SU-DHL-6 (cell line): ENCODE results near the gene MYPOP.

ENCODE experiments used
- H2AFZ ChIP-seq: fragments of 200-600 bp; sonication (generic); 2 replicates; pipeline ENCODE4 v1.6.1; 2014; ENCODE audit warnings: low read depth, mild to moderate bottlenecking, moderate library complexity, mixed read lengths, antibody characterized with exemption, low read length; ENCODE audit not compliant: severe bottlenecking
- H3F3A ChIP-seq: fragments of 200-600 bp; shearing (Covaris generic); 2 replicates; pipeline ENCODE4 v1.6.0; 2016; ENCODE audit warnings: antibody characterized with exemption, mild to moderate bottlenecking; ENCODE audit not compliant: insufficient read depth
- H3K27ac ChIP-seq: fragments of 200-600 bp; sonication (generic); 2 replicates; pipeline ENCODE4 v1.5.1; 2016; ENCODE audit warnings: low read depth, mild to moderate bottlenecking, low read length, moderate library complexity, mixed read lengths
- H3K27me3 ChIP-seq: fragments of 200-600 bp; sonication (generic), shearing (Covaris generic); 2 replicates; pipeline ENCODE4 v1.6.0; 2014; ENCODE audit warnings: mild to moderate bottlenecking, low read length
- H3K36me3 ChIP-seq: fragments of 200-600 bp; sonication (generic); 2 replicates; pipeline ENCODE4 v1.6.1; 2014; ENCODE audit warnings: mild to moderate bottlenecking, low read length, mixed read lengths
- H3K4me2 ChIP-seq: fragments of 300-600, 200-600 bp; shearing (Covaris generic), sonication (generic); 2 replicates; pipeline ENCODE4 v1.6.0; 2014; ENCODE audit warnings: low read length, low read depth, mild to moderate bottlenecking; ENCODE audit not compliant: poor library complexity, severe bottlenecking
- H3K4me3 ChIP-seq: fragments of 200-600 bp; sonication (generic); 2 replicates; pipeline ENCODE4 v1.5.1; 2014; ENCODE audit warnings: antibody characterized with exemption, low read length, mild to moderate bottlenecking, mixed read lengths; ENCODE audit not compliant: insufficient read depth, poor library complexity, severe bottlenecking
- H3K79me2 ChIP-seq: fragments of 200-600 bp; sonication (generic); 2 replicates; pipeline ENCODE4 v1.6.1; 2014; ENCODE audit warnings: mild to moderate bottlenecking, low read length, moderate library complexity; ENCODE audit not compliant: insufficient read depth
- H3K9ac ChIP-seq: fragments of 200-600 bp; sonication (generic); 2 replicates; pipeline ENCODE4 v1.7.0; 2014; ENCODE audit warnings: mild to moderate bottlenecking, low read length
- H3K9me2 ChIP-seq: fragments of 200-600 bp; sonication (generic); replicated peaks from 2 replicates; pipeline ENCODE4 v1.6.1; 2014; ENCODE audit warnings: low read length; ENCODE audit not compliant: insufficient read depth
- H3K9me3 ChIP-seq: fragments of 200-600 bp; sonication (generic); 2 replicates; pipeline ENCODE4 v1.6.1; 2014; ENCODE audit warnings: low read length, mixed read lengths; ENCODE audit not compliant: insufficient read depth
- H4K20me1 ChIP-seq: fragments of 200-600 bp; sonication (generic); 2 replicates; pipeline ENCODE4 v1.6.1; 2014; ENCODE audit warnings: low read depth, mild to moderate bottlenecking, antibody characterized with exemption, low read length, moderate library complexity, mixed read lengths
- CTCF ChIP-seq: fragments of 200-600 bp; sonication (generic); IDR thresholded peaks from one replicate; pipeline ENCODE4 v1.5.1; 2017; ENCODE audit warnings: antibody characterized with exemption, mild to moderate bottlenecking, low read length, moderate library complexity; ENCODE audit not compliant: insufficient read depth, poor library complexity, severe bottlenecking
- EZH2phosphoT487 ChIP-seq: fragments of 200-600 bp; sonication (generic), shearing (Covaris generic); conservative IDR thresholded peaks from 2 replicates; pipeline ENCODE4 v1.6.1; 2018; ENCODE audit warnings: mild to moderate bottlenecking, antibody characterized with exemption, low read length, moderate library complexity, mixed read lengths

Gene MYPOP

GRCh38 chr19:45862271-45862563 is 40.2 kb downstream of the MYPOP start:
- Histone ChIP-seq H3K9me2 (no peaks in the 10 kb centered on the region), H3K4me2 (peak overlapping the region; percentile 74), H3K36me3 (peaks cover 3% of the 10 kb centered on the region; the same call in 1 of the 2 replicates), H3K79me2 (peaks cover 47% of the 10 kb centered on the region), H3F3A (peaks cover 15% of the 10 kb centered on the region), H3K27me3 (no peaks in the 10 kb centered on the region), H3K9ac (peak overlapping the region; percentile 85), H3K4me3 (peak overlapping the region; percentile 92), H3K9me3 (no peaks in the 10 kb centered on the region), H4K20me1 (no peaks in the 10 kb centered on the region), H3K27ac (peak overlapping the region; percentile 69), H2AFZ (peak overlapping the region; percentile 28)
- TF ChIP-seq CTCF (no peak), EZH2phosphoT487 (no peak)

DNA sequence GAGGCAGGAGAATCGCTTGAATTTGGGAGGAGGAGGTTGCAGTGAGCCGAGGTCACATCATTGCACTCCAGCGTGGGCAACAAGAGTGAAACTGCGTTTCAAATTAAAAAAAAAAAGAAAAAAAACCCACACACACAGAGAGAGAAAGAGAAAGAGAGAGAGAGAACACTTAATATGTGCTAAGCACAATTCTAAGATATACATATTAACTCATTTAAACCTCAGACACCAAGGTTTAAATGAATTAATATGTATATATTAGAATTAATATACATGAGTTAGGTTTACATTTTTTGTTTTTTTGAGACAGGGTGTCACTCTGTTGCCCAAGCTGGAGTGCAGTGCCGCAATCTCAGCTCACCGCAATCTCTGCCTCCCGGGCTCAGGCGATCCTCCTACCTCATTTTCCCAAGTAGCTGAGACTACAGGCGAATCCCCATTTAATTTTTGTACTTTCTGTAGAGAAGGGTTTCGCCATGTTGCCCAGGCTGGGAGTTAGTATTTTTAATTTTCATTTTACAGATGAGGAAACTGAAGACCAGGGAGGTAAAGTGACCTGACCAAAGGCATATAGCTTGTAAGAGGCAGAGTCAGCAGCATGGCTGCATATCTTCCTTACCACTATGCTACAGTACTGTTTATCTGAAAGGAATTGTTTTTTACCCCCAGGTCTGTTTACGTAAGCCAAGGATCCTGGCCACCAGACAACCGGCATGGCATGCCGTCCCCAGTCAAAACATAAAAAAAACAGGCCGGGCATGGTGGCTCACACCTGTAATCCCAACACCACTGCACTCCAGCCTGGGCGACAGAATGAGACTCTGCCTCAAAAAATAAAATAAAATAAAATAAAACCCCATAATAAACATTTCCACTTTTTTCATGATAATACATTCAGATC is 41.8 kb downstream of the MYPOP start:
- no peaks in the 10 kb centered on the region for H4K20me1 ChIP-seq
- no peaks in the 10 kb centered on the region for H3K9me3 ChIP-seq
- H3F3A ChIP-seq: peaks cover 18% of the 10 kb centered on the region
- peak overlapping the region; percentile 69; the same call in 1 of the 2 replicates for H3K27ac ChIP-seq
- TF ChIP-seq CTCF: no peak
- H3K9me2 ChIP-seq: no peaks in the 10 kb centered on the region
- no peak overlapping the region for H3K9ac ChIP-seq
- H3K27me3 ChIP-seq: no peaks in the 10 kb centered on the region
- peak overlapping the region; percentile 10 for H3K4me3 ChIP-seq
- H3K36me3 ChIP-seq: peaks cover 3% of the 10 kb centered on the region; the same call in 1 of the 2 replicates
- H3K4me2 ChIP-seq: peak overlapping the region; percentile 74
- H3K79me2 ChIP-seq: peaks cover 59% of the 10 kb centered on the region
- no peak overlapping the region for H2AFZ ChIP-seq

DNA sequence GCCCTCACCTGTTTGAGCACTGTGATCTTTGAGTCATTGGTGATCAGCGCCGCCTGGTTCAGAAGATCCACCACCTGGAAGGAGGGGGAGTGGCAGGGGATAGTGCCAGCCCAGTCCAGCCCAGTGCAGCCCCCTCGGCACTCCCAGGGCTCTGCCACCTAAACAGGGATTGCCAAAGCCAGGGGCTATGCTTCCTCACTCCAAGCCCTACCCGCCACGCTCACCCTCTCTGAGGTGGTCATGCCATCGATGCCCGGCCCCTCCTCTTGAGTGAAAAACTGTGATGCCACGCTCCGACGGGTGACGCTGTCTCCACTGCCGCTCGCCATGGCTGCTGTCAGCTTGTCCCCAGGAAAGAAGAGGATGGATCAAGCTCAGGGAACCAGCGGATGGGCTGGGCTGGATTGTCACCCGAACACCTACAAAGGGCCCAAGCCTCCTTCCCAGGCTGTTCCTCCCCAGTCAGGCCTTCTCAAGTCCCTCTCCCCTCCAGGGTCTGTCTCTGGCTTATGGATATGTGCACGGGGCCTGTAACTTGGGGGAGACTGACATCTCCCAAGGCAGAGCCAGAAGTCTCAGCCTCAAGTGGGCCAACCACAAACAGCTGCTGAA is 48.1 kb downstream of the MYPOP start:
- peaks cover 33% of the 10 kb centered on the region for H3K79me2 ChIP-seq
- TF ChIP-seq CTCF: no peak
- no peak for TF ChIP-seq EZH2phosphoT487
- H3K27me3 ChIP-seq: no peaks in the 10 kb centered on the region
- H2AFZ ChIP-seq: no peak overlapping the region
- H3K4me3 ChIP-seq: no peak overlapping the region
- H3K36me3 ChIP-seq: peaks cover 3% of the 10 kb centered on the region; the same call in 1 of the 2 replicates
- H3F3A ChIP-seq: 0 out of 2 replicates have a peak, but pooled peaks cover 3% of the 10 kb centered on the region
- no peak overlapping the region for H3K9ac ChIP-seq
- H3K27ac ChIP-seq: no peak overlapping the region
- no peaks in the 10 kb centered on the region for H3K9me2 ChIP-seq
- no peak overlapping the region for H3K4me2 ChIP-seq
- H3K9me3 ChIP-seq: no peaks in the 10 kb centered on the region
- H4K20me1 ChIP-seq: no peaks in the 10 kb centered on the region
